AG10803 (cell line): ENCODE data around the gene ENOX2.

Experiments used
- DNase-seq: peaks from one replicate; pipeline ENCODE4 v3.0.0; 2010; ENCODE audit warnings: low read depth
- H3K4me3 ChIP-seq: 2 replicates; pipeline ENCODE4 v1.5.1; 2011; ENCODE audit warnings: mild to moderate bottlenecking, low read length, control low read depth
- CTCF ChIP-seq: conservative IDR thresholded peaks from 2 replicates; pipeline ENCODE4 v1.5.1; 2011; ENCODE audit warnings: mild to moderate bottlenecking, low read length, control low read depth, inconsistent platforms

Gene ENOX2

GRCh38 chrX:130645955-130646583 lies 256.9 kb downstream of the ENOX2 start:
- DNase-seq = no peak
- no peak for TF ChIP-seq CTCF
- no peak overlapping the region for H3K4me3 ChIP-seq

GRCh38 chrX:130637591-130637990 lies 265.4 kb downstream of the ENOX2 start:
- no peak for TF ChIP-seq CTCF
- no peak overlapping the region for H3K4me3 ChIP-seq

GRCh38 chrX:130636277-130636676 lies 266.7 kb downstream of the ENOX2 start:
- no peak for DNase-seq
- no peak for TF ChIP-seq CTCF

More at GRCh38 chrX:130637591-130637990, 265.4 kb downstream of the ENOX2 start:
- peak; percentile 71 for DNase-seq

DNA sequence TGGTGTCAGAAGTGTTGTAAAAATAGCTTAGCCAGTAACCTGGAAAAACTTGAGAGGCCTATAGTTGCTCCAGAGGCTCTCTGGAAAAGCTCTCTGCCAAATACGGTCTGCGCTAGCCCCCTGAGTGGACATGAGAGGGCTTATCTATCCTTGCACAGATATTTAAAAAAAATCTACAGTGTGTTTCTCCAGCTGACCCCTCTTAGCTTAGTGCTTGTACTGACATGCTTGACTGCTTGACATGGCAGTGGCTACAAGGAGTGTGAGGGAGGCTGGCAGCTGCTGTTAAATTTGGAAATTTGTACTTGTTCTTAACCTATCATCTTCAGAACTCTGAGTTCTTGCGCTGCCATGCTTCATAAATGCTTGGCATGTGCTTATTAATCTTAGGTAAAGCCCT lies 272.0 kb downstream of the ENOX2 start:
- no peak overlapping the region for H3K4me3 ChIP-seq
- no peak for DNase-seq
- TF ChIP-seq CTCF = no peak

More at GRCh38 chrX:130636277-130636676, 266.7 kb downstream of the ENOX2 start:
- H3K4me3 ChIP-seq = no peak overlapping the region

DNA sequence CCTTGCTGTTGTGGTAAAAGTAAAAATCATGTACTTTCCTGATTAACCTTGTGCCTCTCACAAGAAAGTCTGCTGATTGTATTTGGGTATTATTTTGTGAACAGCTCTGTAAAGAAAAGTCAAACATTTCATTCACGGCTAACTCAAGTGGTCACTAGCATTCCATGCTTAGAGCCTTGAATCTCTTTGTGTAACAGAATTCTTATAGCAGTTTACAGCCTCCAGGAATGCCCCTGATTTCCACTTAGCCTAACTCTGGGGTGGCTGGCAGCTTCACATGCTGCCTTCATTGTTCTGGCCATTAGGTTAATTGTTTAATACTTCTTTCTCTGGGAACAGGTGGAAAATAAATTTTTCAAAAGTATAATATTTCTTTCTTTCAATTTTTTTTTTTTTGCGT lies 274.5 kb downstream of the ENOX2 start:
- no peak for DNase-seq
- no peak overlapping the region for H3K4me3 ChIP-seq
- TF ChIP-seq CTCF = no peak

DNA sequence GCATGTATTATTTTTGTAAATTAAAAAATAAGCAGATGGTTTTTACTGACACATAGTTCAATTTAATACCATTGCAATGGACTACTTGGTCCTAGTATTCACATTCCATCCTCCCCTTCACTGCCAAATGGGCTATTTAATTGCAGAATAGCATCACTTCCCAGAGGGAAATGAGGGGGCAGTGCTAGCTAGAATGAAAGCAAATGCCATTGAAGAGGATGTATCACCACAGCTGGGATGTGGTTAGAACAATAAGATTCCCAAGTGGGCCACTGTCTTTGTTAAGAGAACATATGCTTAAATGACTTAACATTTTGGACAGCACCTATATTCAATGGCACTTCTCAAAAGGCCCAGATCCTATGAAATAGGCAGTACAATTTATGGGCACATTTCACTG lies 276.5 kb downstream of the ENOX2 start:
- no peak overlapping the region for H3K4me3 ChIP-seq
- TF ChIP-seq CTCF = no peak
- DNase-seq = peak; percentile 89

GRCh38 chrX:130625386-130625785 lies 277.6 kb downstream of the ENOX2 start:
- no peak for TF ChIP-seq CTCF
- no peak for DNase-seq
- no peak overlapping the region for H3K4me3 ChIP-seq
